Measurements from ENCODE around the gene GCN1. TPM values are rescaled to one million over a fixed set of nuclear protein-coding genes. Genes with fewer than 3 reads are reported as not detected.

GCN1 gene
- total RNA-seq, 1 experiment from 2014 or later = 116 TPM

DNA sequence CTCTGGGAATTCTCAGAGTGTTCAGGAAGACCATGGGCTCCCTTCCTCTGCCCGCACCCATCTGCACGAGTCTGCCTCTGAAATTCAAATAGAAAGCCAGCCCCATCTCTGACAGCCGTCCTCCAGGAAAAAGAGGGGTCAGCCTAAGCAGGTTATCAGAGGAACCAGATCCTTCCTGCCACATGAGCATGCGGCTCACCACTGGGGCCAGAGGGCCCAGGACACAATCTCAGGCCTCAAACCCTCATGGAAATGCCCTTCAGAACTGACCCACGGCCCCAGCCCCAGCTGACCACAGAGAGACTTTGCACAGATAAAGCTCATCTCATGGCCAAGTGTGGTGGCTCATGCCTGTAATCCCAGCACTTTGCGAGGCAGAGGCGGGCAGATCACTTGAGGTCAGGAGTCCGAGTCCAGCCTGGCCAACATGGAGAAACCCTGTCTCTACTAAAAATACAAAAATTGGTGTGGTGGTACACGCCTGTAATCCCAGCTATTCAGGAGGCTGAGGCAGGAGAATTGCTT, 47.8 kb upstream of the GCN1 start:
- Histone ChIP-seq H3K4me2 (no peak overlapping the region), H3K79me2 (ENCODE audit: low read depth) (peaks cover 85% of the 10 kb centered on the region), H4K20me1 (ENCODE audit: insufficient read depth) (peaks cover 33% of the 10 kb centered on the region), H3K27me3 (ENCODE audit: insufficient read depth, low read depth) (no peaks in the 10 kb centered on the region), H3K9me2 (ENCODE audit: insufficient read depth) (no peaks in the 10 kb centered on the region), H3K27ac (no peak overlapping the region), H3K9me3 (ENCODE audit: insufficient read depth, low read depth) (no peaks in the 10 kb centered on the region), H3K36me3 (ENCODE audit: low read depth) (peaks cover under 1% of the 10 kb centered on the region; the same call in 1 of the 2 replicates), H2AFZ (no peak overlapping the region), H3K4me1 (replicated peaks; ENCODE audit: insufficient read depth) (peaks cover 1% of the 10 kb centered on the region), H3F3A (ENCODE audit: insufficient read depth, low read depth) (no peaks in the 10 kb centered on the region), H3K4me3 (no peak overlapping the region)
- DNase-seq = no peak
- TF ChIP-seq, protein P1, sequence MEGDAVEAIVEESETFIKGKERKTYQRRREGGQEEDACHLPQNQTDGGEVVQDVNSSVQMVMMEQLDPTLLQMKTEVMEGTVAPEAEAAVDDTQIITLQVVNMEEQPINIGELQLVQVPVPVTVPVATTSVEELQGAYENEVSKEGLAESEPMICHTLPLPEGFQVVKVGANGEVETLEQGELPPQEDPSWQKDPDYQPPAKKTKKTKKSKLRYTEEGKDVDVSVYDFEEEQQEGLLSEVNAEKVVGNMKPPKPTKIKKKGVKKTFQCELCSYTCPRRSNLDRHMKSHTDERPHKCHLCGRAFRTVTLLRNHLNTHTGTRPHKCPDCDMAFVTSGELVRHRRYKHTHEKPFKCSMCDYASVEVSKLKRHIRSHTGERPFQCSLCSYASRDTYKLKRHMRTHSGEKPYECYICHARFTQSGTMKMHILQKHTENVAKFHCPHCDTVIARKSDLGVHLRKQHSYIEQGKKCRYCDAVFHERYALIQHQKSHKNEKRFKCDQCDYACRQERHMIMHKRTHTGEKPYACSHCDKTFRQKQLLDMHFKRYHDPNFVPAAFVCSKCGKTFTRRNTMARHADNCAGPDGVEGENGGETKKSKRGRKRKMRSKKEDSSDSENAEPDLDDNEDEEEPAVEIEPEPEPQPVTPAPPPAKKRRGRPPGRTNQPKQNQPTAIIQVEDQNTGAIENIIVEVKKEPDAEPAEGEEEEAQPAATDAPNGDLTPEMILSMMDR (conservative IDR thresholded peaks at IDR 0.05) = no peak
- TF ChIP-seq EZH2 (IDR thresholded peaks at IDR 0.05; ENCODE audit: low read depth) = no peak
- POLR2A ChIA-PET (ENCODE audit: unreplicated experiment) = interaction anchor here (0.5 kb wide), 1 partner anchor 12 kb away, joined by 3 read pairs; no protein-coding TSS in a partner anchor
- intact Hi-C loops (cut with micrococcal nuclease; ENCODE audit: unreplicated experiment) = no loop called here
- CTCF ChIA-PET = no interaction called here
- no TSS peak for BruUV-seq (replicated peaks)

DNA sequence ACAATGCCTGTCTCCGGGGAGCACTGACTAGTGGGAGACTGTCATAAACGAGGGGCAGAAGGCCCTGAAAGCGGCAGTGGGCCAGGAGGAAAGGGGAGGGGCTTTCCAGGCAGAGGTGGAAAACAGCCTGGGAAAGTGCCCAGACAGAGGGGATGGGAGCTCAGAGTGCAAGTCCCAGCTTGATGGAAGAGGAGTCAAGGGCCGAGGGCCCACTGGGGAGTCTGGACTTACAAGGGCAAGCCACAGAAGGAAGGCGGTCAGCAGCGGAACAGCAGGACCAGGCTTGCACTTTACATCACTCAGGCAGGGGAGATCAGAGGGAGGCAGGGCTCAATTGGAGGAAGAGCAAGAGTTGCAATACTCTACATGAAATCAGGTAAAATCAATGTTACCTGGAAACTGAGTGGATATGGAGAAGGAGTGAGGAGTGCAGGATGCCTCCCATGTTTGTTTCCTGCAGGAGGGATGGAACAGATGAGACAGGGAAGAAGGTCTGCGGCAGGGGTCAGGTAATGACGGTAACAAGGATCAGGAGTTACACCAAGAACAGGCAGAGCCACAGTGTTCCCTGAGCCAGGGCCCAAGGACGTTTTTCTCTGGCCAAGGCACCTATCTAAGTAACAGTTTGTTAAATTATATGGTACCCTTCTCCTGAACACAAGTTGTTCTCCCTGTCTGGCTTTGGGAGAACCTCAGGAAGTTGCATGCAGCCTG, 47.2 kb upstream of the GCN1 start:
- Histone ChIP-seq H3K9me2 (ENCODE audit: insufficient read depth) (no peaks in the 10 kb centered on the region), H3F3A (ENCODE audit: insufficient read depth, low read depth) (no peaks in the 10 kb centered on the region), H3K79me2 (ENCODE audit: low read depth) (peaks cover 83% of the 10 kb centered on the region), H3K36me3 (ENCODE audit: low read depth) (no peaks in the 10 kb centered on the region), H3K4me1 (replicated peaks; ENCODE audit: insufficient read depth) (no peaks in the 10 kb centered on the region), H3K4me3 (no peak overlapping the region), H4K20me1 (ENCODE audit: insufficient read depth) (peaks cover 29% of the 10 kb centered on the region), H3K27ac (no peak overlapping the region), H3K27me3 (ENCODE audit: insufficient read depth, low read depth) (no peaks in the 10 kb centered on the region), H3K9me3 (ENCODE audit: insufficient read depth, low read depth) (no peaks in the 10 kb centered on the region), H2AFZ (no peak overlapping the region), H3K4me2 (no peak overlapping the region)
- no peak for DNase-seq
- intact Hi-C loops (cut with micrococcal nuclease; ENCODE audit: unreplicated experiment) = no loop called here
- ChIA-PET POLR2A (ENCODE audit: unreplicated experiment) (no interaction called here), CTCF (no interaction called here)
- TF ChIP-seq, protein P1 (conservative IDR thresholded peaks at IDR 0.05) = no peak
- no peak for TF ChIP-seq EZH2 (IDR thresholded peaks at IDR 0.05; ENCODE audit: low read depth)
- BruUV-seq (replicated peaks) = no TSS peak

DNA sequence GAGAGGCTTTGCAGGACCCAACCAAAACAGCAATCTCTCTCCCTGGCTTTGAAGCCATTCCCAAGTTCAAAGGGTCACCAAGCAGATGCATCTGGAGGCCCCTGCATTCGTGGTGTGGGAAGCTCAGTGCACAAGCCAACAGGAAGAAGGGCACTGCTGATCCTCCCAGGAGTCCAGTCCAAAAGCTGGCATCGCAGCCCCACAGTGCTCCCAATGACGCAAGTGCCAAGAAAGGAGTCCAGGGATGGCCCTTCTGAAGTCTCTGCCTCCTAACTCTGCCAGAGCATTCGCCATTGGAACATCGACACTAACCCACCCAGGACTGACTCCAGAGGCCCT, 45.9 kb upstream of the GCN1 start:
- Histone ChIP-seq H3K27me3 (ENCODE audit: insufficient read depth, low read depth) (no peaks in the 10 kb centered on the region), H3K4me1 (replicated peaks; ENCODE audit: insufficient read depth) (peaks cover 8% of the 10 kb centered on the region), H3K79me2 (ENCODE audit: low read depth) (peaks cover 81% of the 10 kb centered on the region), H2AFZ (no peak overlapping the region), H3K36me3 (ENCODE audit: low read depth) (no peaks in the 10 kb centered on the region), H3K27ac (no peak overlapping the region), H3K4me2 (no peak overlapping the region), H3K9me3 (ENCODE audit: insufficient read depth, low read depth) (no peaks in the 10 kb centered on the region), H4K20me1 (ENCODE audit: insufficient read depth) (peaks cover 33% of the 10 kb centered on the region), H3K9me2 (ENCODE audit: insufficient read depth) (no peaks in the 10 kb centered on the region), H3K4me3 (no peak overlapping the region), H3F3A (ENCODE audit: insufficient read depth, low read depth) (no peaks in the 10 kb centered on the region)
- BruUV-seq (replicated peaks) = no TSS peak
- CTCF ChIA-PET = no interaction called here
- DNase-seq = no peak
- no peak for TF ChIP-seq EZH2 (IDR thresholded peaks at IDR 0.05; ENCODE audit: low read depth)
- TF ChIP-seq, protein P1 (conservative IDR thresholded peaks at IDR 0.05) = no peak
- intact Hi-C loops (cut with micrococcal nuclease; ENCODE audit: unreplicated experiment) = no loop called here
- POLR2A ChIA-PET (ENCODE audit: unreplicated experiment) = interaction anchor here (1.0 kb wide), 1 partner anchor 39 kb away, joined by 3 read pairs; the partner anchor contains the start of gene RPLP0

All from PC-9 (cell line).